Activated naive CD4-positive, alpha-beta T cell treated with anti-CD3 and anti-CD28 coated beads, Interleukin-2, amount 50 U/mL, for 24 hours (primary cell): Measurements from ENCODE around the gene DNAJC8.
A peak's percentile ranks its signal among the peaks of the same experiment; 100 is the strongest.

ENCODE experiments used
- H3K27ac Mint-ChIP-seq: one replicate; pipeline ENCODE4 v1.8.0; 2021; ENCODE audit warnings: mild to moderate bottlenecking, mixed read lengths
- H3K27me3 Mint-ChIP-seq: one replicate; pipeline ENCODE4 v1.8.0; 2021; ENCODE audit warnings: mixed read lengths
- H3K36me3 Mint-ChIP-seq: one replicate; pipeline ENCODE4 v1.8.0; 2021; ENCODE audit warnings: mixed read lengths
- H3K4me1 Mint-ChIP-seq: one replicate; pipeline ENCODE4 v1.8.0; 2021; ENCODE audit warnings: mixed read lengths
- H3K4me3 Mint-ChIP-seq: one replicate; pipeline ENCODE4 v1.8.0; 2021; ENCODE audit warnings: mild to moderate bottlenecking, mixed read lengths
- H3K9me3 Mint-ChIP-seq: one replicate; pipeline ENCODE4 v1.8.0; 2021; ENCODE audit warnings: mixed read lengths

DNAJC8 gene

GRCh38 chr1:28173151-28173979, 59.5 kb downstream of the DNAJC8 start:
- H3K27me3 Mint-ChIP-seq: peaks cover 1% of the 10 kb centered on the region
- H3K4me1 Mint-ChIP-seq: peaks cover 43% of the 10 kb centered on the region
- no peaks in the 10 kb centered on the region for H3K36me3 Mint-ChIP-seq
- no peaks in the 10 kb centered on the region for H3K9me3 Mint-ChIP-seq
- no peak overlapping the region for H3K4me3 Mint-ChIP-seq
- no peak overlapping the region for H3K27ac Mint-ChIP-seq

GRCh38 chr1:28172713-28173150, 60.1 kb downstream of the DNAJC8 start:
- Mint-ChIP-seq H3K4me1 (peaks cover 46% of the 10 kb centered on the region), H3K9me3 (no peaks in the 10 kb centered on the region), H3K27ac (no peak overlapping the region), H3K4me3 (no peak overlapping the region), H3K36me3 (no peaks in the 10 kb centered on the region), H3K27me3 (peaks cover 1% of the 10 kb centered on the region)

- H3K4me1 Mint-ChIP-seq: peaks cover 46% of the 10 kb centered on the region
- peak overlapping the region; percentile 15 for H3K4me3 Mint-ChIP-seq
- H3K36me3 Mint-ChIP-seq: no peaks in the 10 kb centered on the region
- no peaks in the 10 kb centered on the region for H3K9me3 Mint-ChIP-seq
- peak overlapping the region; percentile 5 for H3K27ac Mint-ChIP-seq
- H3K27me3 Mint-ChIP-seq: no peaks in the 10 kb centered on the region
Observed at GRCh38 chr1:28171246-28171645, 61.6 kb downstream of the DNAJC8 start.

- H3K27me3 Mint-ChIP-seq: peaks cover 2% of the 10 kb centered on the region
- H3K4me3 Mint-ChIP-seq: no peak overlapping the region
- H3K27ac Mint-ChIP-seq: peak overlapping the region; percentile 17
- no peaks in the 10 kb centered on the region for H3K9me3 Mint-ChIP-seq
- H3K36me3 Mint-ChIP-seq: peaks cover 1% of the 10 kb centered on the region
- peaks cover 46% of the 10 kb centered on the region for H3K4me1 Mint-ChIP-seq
Observed at GRCh38 chr1:28170001-28170596, 62.7 kb downstream of the DNAJC8 start.

GRCh38 chr1:28163496-28164161, 69.2 kb downstream of the DNAJC8 start:
- Mint-ChIP-seq H3K9me3 (no peaks in the 10 kb centered on the region), H3K4me1 (peaks cover 6% of the 10 kb centered on the region), H3K27ac (no peak overlapping the region), H3K36me3 (peaks cover 7% of the 10 kb centered on the region), H3K27me3 (peaks cover 8% of the 10 kb centered on the region), H3K4me3 (no peak overlapping the region)

GRCh38 chr1:28162151-28162550, 70.7 kb downstream of the DNAJC8 start:
- peaks cover 7% of the 10 kb centered on the region for H3K36me3 Mint-ChIP-seq
- H3K27ac Mint-ChIP-seq: no peak overlapping the region
- H3K4me1 Mint-ChIP-seq: no peaks in the 10 kb centered on the region

GRCh38 chr1:28161751-28162150, 71.1 kb downstream of the DNAJC8 start:
- Mint-ChIP-seq H3K27ac (no peak overlapping the region), H3K36me3 (peaks cover 7% of the 10 kb centered on the region), H3K27me3 (peaks cover 8% of the 10 kb centered on the region), H3K9me3 (no peaks in the 10 kb centered on the region), H3K4me3 (no peak overlapping the region), H3K4me1 (no peaks in the 10 kb centered on the region)

More at GRCh38 chr1:28162151-28162550, 70.7 kb downstream of the DNAJC8 start:
- Mint-ChIP-seq H3K4me3 (no peak overlapping the region), H3K27me3 (peaks cover 8% of the 10 kb centered on the region), H3K9me3 (no peaks in the 10 kb centered on the region)

- Mint-ChIP-seq H3K4me1 (no peaks in the 10 kb centered on the region), H3K4me3 (no peak overlapping the region), H3K27me3 (peaks cover 6% of the 10 kb centered on the region), H3K36me3 (peaks cover 6% of the 10 kb centered on the region), H3K9me3 (no peaks in the 10 kb centered on the region), H3K27ac (no peak overlapping the region)
Observed at GRCh38 chr1:28160782-28161266, 72.0 kb downstream of the DNAJC8 start.

GRCh38 chr1:28159680-28160079, 73.1 kb downstream of the DNAJC8 start:
- no peaks in the 10 kb centered on the region for H3K4me1 Mint-ChIP-seq
- H3K27ac Mint-ChIP-seq: no peak overlapping the region
- no peaks in the 10 kb centered on the region for H3K9me3 Mint-ChIP-seq
- H3K27me3 Mint-ChIP-seq: peaks cover 6% of the 10 kb centered on the region
- H3K4me3 Mint-ChIP-seq: no peak overlapping the region
- H3K36me3 Mint-ChIP-seq: peaks cover 6% of the 10 kb centered on the region

GRCh38 chr1:28159243-28159642, 73.6 kb downstream of the DNAJC8 start:
- Mint-ChIP-seq H3K4me3 (no peak overlapping the region), H3K27me3 (peaks cover 6% of the 10 kb centered on the region), H3K9me3 (no peaks in the 10 kb centered on the region), H3K36me3 (peaks cover 6% of the 10 kb centered on the region), H3K27ac (no peak overlapping the region), H3K4me1 (no peaks in the 10 kb centered on the region)

GRCh38 chr1:28157894-28158293, 74.9 kb downstream of the DNAJC8 start:
- Mint-ChIP-seq H3K4me1 (no peaks in the 10 kb centered on the region), H3K27me3 (peaks cover 5% of the 10 kb centered on the region), H3K9me3 (no peaks in the 10 kb centered on the region), H3K4me3 (no peak overlapping the region), H3K27ac (no peak overlapping the region), H3K36me3 (peaks cover 5% of the 10 kb centered on the region)

- Mint-ChIP-seq H3K36me3 (peaks cover 4% of the 10 kb centered on the region), H3K27ac (no peak overlapping the region), H3K27me3 (peaks cover 2% of the 10 kb centered on the region), H3K9me3 (no peaks in the 10 kb centered on the region), H3K4me1 (no peaks in the 10 kb centered on the region), H3K4me3 (no peak overlapping the region)
Observed at GRCh38 chr1:28156821-28157220, 76.0 kb downstream of the DNAJC8 start.

- Mint-ChIP-seq H3K27ac (no peak overlapping the region), H3K9me3 (no peaks in the 10 kb centered on the region), H3K4me1 (no peaks in the 10 kb centered on the region), H3K36me3 (peaks cover 3% of the 10 kb centered on the region), H3K27me3 (peaks cover 1% of the 10 kb centered on the region), H3K4me3 (no peak overlapping the region)
Observed at GRCh38 chr1:28155628-28156027, 77.2 kb downstream of the DNAJC8 start.

- Mint-ChIP-seq H3K9me3 (no peaks in the 10 kb centered on the region), H3K27ac (no peak overlapping the region)
Observed at GRCh38 chr1:28154078-28154594, 78.7 kb downstream of the DNAJC8 start.

More at GRCh38 chr1:28154078-28154594, 78.7 kb downstream of the DNAJC8 start:
- Mint-ChIP-seq H3K27me3 (peaks cover 1% of the 10 kb centered on the region), H3K36me3 (peaks cover 8% of the 10 kb centered on the region), H3K4me1 (no peaks in the 10 kb centered on the region), H3K4me3 (no peak overlapping the region)
